ENCODE data around the gene CLTA.

CLTA gene

GRCh38 chr9:36145970-36146369 lies 44.8 kb upstream of the CLTA start:
- H3K4me3 ChIP-seq (ENCODE audit: low read depth, low read length) = no peak overlapping the region
- TF ChIP-seq CTCF (IDR thresholded peaks at IDR 0.05; ENCODE audit: low read depth, low read length) = no peak

GRCh38 chr9:36146651-36147050 lies 44.1 kb upstream of the CLTA start:
- TF ChIP-seq CTCF (IDR thresholded peaks at IDR 0.05; ENCODE audit: low read depth, low read length) = no peak
- no peak overlapping the region for H3K4me3 ChIP-seq (ENCODE audit: low read depth, low read length)

GRCh38 chr9:36147441-36148175 lies 43.1 kb upstream of the CLTA start:
- no peak for TF ChIP-seq CTCF (IDR thresholded peaks at IDR 0.05; ENCODE audit: low read depth, low read length)
- no peak overlapping the region for H3K4me3 ChIP-seq (ENCODE audit: low read depth, low read length)

- H3K4me3 ChIP-seq (ENCODE audit: low read depth, low read length) = no peak overlapping the region
- no peak for TF ChIP-seq CTCF (IDR thresholded peaks at IDR 0.05; ENCODE audit: low read depth, low read length)
These were observed 42.2 kb upstream of the CLTA start for GRCh38 chr9:36148311-36149051.

DNA sequence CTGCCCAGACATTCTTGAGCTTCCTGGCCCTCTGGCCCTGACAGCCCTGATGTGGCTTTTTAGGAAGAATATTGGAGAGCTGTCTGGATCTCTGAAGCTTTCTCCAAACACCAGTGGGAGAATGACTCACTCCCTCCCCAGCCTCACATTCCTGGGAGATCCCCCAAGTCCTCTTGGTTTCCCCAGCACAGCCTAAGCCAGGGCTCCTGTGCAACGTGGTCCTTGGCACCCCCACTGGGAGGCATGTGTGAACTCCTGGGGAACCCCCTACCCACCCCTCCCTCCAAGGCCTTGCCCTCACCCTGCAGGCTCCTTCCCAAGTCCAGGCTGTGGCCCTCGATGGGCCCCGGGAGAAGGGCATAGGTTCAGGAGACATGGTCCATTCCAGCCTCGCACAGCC lies 41.5 kb upstream of the CLTA start:
- H3K4me3 ChIP-seq (ENCODE audit: low read depth, low read length) = no peak overlapping the region
- no peak for TF ChIP-seq CTCF (IDR thresholded peaks at IDR 0.05; ENCODE audit: low read depth, low read length)

GRCh38 chr9:36150574-36151315 lies 40.0 kb upstream of the CLTA start:
- no peak for TF ChIP-seq CTCF (IDR thresholded peaks at IDR 0.05; ENCODE audit: low read depth, low read length)
- no peak overlapping the region for H3K4me3 ChIP-seq (ENCODE audit: low read depth, low read length)
